ENCODE results near the gene CLTCL1.

The CLTCL1 gene

DNA sequence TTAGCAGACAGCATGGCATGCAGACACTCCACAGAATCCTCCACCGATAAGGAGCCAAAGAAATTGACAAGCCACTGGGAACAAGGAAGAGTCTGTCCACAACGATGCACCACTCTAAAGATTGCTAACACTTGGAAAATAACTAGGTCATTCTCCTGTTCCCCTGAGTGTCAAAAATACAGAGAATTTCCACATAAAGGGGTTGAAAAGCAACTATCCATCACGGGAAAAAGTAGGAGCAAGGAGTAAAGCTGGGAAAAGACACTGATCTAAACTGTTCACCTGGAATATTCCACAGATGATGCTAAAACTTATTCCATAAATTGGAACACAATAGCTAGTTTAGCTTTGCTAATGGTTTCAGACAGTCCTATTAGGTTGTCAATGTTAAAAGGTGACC is 66.0 kb downstream of the CLTCL1 start:
- intact Hi-C loops (cut with DNase I), result no loop called here
- DNase-seq, result no peak

DNA sequence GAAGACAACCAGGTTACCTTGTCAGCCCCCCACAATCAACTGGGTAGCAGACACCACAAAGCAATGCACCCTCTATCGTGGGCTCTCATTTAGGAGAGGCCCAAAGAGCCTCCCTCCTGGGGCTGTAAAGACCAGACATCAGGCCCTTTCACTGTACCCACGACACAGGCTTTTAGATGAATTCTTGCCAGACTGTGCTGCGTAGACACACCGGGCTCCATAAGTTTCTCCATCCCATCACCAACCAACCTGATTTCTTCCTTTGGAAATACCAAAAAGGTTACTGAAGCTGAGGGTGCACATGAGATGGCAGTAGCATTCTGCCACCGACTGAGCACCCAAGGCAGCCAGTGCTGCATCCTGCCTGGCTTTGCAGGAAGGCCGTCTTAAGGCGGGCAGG is 66.5 kb downstream of the CLTCL1 start:
- intact Hi-C loops (cut with DNase I), result no loop called here
- no peak for DNase-seq

DNA sequence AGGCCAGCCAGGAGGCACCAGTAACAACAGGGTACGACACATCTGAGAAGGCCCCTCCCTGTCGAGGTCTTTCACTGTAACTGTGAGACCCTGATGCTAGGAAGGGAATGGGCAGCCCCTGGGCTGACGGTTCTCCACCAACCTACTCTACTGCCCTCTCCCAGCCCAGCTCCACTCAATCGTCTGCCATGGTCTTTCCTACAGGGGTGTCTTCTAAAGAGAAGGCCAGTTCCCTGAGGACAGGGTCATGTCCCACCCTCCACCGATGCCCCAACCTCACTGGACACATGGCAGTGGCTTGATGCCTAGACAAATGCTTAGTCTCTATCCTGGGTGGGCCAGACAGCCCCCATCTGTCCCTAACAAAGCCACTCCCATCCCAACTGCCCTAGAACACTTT is 67.0 kb downstream of the CLTCL1 start:
- DNase-seq, result no peak
- intact Hi-C loops (cut with DNase I), result no loop called here

DNA sequence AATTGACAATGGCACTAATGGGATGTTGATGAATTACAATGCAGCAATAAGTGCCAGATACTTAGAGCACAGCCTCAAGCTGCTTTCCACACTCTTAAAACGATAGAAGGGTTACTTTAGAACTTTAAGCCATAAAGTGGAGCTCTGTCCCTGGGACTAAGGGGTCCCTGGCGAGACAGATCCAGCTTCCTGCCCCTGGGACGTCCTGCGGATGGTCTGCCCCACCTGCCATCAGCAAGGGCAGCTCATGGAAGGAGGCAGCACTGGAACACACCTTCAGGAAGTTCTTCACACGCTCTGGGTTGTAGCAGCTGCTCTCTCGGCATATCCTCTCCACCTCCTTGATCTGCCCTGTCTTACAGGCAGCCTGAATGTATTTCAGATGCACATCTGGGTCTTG is 67.9 kb downstream of the CLTCL1 start:
- intact Hi-C loops (cut with DNase I), result no loop called here
- no peak for DNase-seq

DNA sequence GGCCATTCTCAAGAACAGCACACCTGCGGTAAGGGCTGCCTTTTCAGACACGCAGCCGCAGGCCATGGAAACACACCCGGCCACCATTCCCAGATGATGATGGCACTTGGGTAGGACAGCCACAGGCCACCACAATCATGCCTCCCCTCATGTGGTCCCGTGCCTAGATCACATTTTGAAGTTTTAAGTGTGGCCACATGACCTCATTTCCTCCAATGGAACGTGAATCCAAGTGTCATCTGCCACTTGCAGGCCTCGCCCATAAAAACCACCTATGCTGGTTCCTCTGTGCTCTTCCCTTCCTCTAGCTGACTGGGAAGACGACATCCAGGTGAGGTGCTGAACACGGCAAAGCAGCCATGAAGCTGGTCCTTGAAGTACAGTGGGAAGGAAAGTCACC is 68.4 kb downstream of the CLTCL1 start:
- DNase-seq, result no peak
- intact Hi-C loops (cut with DNase I), result no loop called here

DNA sequence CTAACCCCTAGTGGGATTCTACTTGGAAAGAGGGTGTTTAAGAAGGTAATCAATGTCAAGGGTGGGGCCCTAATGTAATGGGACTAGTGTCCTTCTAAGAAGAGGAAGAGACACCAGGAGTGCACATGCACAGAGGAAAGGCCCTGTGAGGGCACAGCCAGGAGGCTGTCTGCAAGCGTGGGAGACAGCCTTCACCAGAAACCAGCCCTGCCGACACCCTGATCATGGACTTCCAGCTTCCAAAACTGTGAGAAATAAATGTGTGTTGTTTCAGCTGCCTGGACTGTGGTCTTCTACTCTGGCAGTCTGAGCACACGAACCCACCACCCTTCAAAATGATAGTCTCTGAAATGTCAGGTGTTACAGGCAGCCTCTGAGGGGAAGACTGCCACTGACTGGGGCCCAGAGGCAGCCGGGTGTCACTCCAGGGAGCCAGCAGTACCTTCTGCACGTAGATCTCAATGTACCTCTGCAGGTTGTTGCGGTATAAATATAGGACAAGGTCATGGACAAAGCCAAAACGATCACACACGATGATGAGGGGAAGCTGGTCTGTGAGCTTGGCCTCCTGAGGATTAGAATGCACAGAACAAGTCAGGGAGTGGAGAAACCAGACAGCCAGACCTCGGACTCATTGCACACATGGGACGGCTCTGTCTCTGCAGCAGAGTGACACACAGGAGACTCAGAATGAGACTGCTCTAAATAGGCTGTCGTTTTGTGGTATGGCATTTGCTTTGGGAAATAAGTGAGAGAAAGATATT is 69.1 kb downstream of the CLTCL1 start:
- no peak for DNase-seq
- intact Hi-C loops (cut with DNase I), result no loop called here

DNA sequence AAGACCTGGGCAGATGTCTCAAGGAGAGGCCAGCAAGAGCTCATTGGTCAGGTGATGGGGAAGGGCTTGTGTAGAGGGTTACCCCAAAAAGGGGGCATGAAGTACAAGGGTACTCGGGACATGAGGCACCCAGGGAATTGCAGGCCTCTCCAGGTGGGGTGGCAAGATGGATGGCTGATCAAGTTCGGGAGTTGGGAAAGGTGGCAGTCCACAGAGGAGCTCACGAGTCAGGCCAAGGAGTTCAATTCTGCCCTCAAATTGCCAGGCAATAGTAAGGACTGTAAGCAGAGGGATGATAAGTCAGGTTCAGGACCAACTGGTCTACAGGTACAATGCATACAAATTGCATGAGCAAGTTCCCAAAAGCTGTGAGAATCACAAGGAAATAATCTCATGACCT is 70.7 kb downstream of the CLTCL1 start:
- intact Hi-C loops (cut with DNase I), result no loop called here
- no peak for DNase-seq

DNA sequence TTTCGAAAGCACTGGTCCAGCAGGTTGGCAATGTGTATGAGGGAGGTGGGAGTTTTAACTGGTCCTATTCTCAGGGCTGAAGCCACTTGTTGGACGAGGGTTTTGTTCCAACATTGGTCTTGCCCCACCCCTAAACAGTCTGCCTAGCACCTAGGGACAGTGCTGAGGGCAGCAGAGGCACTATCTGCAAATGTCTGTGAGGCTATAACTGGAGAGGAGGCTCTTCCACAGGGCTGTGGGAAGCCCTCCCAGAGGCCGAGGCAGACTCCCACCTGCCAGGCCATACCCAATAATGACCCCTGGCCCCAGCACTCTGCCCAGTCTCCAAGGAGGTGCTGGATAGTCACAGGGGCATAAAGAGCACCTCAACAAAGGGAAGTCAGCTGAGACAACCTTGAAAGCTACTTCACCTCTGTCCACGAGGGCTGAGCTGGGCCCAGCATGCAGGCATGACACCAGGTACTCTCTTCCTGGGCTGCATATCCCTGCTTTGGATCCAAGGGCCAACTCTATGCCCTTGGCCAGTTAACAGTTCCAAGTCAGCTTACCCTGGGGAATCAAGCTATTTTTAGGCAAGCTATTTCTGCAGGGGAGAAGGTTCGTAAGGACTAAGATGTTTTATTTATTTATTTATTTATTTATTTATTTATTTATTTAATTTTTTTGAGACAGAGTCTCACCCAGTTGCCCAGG is 72.8 kb downstream of the CLTCL1 start:
- no peak for DNase-seq

DNA sequence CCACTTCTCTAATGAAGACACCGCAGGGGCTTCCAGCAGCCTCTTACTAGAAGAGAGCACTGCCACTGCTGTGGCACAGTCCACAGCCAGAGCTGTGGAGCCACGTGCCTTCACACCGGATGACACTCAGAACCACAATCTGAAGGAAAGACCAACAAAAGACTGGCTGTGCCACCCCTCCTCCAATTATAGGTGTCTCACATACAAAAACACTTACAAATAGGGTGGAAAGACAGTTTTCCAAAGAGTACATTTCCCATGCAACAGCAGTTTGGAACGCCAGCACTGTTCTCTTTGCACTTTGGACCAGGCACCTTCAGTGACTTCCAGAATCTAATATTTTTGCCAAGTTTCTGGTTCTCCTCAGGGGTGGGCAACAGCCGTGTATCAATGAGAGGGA is 74.9 kb downstream of the CLTCL1 start:
- intact Hi-C loops (cut with DNase I), result no loop called here
- no peak for DNase-seq

More for the DNA sequence above, 72.8 kb downstream of the CLTCL1 start:
- intact Hi-C loops (cut with DNase I), result no loop called here

DNA sequence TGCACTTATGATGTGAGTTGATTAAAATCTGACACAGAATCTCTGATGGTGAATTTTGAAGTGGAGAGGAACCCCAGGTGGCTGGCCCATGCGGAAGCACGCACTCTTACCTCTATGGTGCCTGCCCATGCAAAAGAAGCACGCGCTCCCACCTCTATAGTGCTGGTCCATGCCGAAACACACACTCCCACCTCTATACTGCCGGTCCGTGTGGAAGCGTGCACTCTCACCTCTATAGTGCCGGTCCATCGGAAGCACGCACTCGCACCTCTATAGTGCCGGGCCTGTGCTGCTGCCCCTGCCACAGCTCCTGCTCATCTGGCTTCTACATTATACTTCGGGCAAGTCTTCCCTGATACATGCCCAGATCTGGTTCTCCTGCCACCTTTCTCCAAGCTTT is 76.2 kb downstream of the CLTCL1 start:
- intact Hi-C loops (cut with DNase I), result no loop called here
- DNase-seq, result no peak

DNA sequence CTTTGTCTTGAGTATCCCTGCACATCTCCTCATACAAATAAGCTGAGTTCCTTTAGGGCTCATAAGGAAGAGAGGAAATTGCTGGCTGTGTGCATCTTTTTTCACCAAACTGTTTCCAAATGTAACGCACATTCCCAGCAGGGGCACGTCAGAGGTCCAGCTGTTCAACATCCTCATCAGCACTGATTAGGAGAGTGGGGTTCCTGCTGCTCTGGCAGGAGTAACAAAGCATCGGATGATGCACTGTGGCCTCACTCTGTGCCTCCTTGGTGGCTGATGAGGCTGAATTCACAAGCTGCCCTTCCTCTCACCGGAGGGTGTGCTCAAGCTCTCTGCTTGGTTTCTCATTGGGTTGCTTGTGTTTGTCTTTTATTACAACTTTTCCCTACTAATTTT is 77.4 kb downstream of the CLTCL1 start:
- intact Hi-C loops (cut with DNase I), result no loop called here
- peak in 1 of 42 donors; percentile 6 for DNase-seq

DNA sequence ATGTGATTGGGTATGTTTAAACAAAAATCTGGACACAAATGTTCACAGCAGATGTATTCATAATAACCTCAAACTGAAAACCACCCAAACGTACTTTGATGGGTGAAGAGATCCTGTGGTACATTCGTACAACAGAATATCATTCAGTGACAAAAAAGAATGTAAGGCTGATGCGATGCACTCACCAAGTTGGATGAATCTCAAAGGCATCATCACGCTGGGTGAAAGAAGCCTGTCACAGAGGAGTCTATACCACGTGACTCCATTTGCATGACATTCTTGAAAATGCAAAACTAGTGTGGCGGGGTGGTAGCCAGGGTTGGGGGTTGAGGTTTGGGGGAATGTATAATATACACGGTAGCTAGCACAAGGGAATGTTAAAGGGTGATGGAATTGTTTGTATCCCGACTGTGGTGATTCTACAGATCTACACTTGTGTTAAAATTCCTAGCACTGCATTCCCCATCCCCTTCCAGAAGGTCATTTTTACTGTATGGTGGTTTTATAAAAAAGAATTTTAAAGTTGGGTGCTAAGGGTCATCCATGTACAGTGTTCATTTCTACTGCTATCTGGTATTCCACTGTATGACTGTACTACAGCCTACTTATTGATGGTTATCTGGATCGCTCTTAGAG is 78.0 kb downstream of the CLTCL1 start:
- DNase-seq, result peak in 22 of 42 donors; percentile 8 to 75 (median 36)
- intact Hi-C loops (cut with DNase I), result no loop called here

DNA sequence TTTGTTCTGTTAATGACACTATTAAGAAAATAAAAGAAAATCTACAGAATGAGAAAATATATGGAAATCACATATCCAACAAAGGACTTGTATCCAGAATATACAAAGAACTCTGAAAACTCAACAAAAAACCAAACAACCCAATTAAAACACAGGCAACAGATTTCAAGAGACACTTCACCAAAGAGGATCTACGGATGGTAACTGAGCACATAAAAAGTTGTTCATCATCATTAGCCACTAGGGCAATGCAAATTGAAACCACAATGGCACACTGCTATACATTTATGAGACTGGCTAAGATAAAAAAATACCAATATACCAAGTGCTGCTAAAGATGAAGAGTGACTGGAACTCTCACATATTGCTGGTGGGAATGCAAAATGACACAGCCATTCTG is 78.5 kb downstream of the CLTCL1 start:
- intact Hi-C loops (cut with DNase I), result no loop called here
- no peak for DNase-seq

DNA sequence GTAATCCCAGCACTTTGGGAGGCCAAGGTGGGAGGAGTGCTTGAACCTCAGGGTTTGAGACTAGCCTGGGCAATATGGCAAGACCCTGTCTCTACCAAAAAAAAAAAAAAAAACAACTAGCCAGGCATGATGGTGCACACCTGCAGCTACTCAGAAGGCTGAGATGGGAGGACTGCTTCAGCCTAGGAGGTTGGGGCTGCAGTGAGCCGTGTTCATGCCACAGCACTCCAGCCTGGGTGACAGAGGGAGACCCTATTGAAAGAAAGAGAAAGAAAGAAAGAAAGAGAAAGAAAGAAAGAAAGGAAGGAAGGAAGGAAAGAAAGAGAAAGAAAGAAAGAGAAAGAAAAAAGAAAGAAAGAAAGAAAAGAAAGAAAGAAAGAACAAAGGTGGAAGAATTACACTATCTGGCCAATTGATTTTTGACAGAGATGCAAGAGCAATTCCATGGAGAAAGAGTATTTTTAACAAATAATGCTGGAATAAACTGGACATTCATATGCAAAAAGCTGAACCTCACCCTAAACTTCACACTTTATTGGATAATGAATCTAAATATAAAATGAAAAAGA is 79.1 kb downstream of the CLTCL1 start:
- intact Hi-C loops (cut with DNase I), result no loop called here

DNA sequence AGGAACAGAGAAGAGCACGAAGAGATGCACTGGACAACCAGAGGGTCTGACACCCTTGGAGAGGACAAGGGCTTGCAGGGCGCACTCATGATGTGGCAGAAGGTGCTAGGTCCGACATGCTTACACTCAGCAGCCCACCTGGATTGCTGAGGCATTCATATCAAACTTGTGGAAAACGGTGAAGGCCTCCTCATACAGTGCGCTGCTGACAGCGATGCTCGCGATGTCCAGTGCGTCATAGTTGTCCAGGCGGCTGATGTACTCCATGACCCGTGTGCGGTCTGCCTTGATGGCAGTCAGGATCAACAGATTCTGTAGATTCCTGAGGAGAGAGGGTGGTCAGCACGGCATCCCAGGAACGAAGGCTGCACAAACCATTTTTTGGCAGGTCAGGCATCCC is 81.3 kb downstream of the CLTCL1 start:
- DNase-seq, result peak in 1 of 42 donors; percentile 18
- intact Hi-C loops (cut with DNase I), result no loop called here

More for the DNA sequence above, 79.1 kb downstream of the CLTCL1 start:
- DNase-seq, result no peak

DNA sequence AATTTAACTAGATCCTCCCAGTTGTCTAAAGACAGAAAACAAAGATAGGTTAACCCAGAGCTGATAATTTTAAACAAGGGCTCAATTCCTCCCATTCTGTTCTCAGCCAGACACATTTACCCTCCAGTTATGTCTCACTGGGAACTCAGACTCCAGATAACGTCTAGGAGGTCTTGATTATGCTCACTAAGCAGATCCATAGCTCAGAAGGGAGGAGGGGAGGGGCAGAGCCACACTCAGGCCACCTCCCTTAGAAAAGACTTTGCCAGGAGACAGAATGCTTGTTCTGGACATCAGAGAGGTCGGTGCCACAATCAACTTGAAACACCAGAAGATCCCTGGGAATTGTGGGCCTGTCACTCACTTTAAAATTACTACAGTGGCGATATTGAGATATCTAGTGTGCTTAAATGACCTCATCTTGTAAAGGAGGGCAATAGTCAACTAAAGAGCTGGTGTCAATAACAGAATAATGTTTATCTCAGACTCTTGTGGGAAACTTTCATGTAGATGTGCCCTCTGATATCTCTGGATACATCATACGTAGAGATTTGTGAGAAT is 83.2 kb downstream of the CLTCL1 start:
- intact Hi-C loops (cut with DNase I), result no loop called here
- no peak for DNase-seq

DNA sequence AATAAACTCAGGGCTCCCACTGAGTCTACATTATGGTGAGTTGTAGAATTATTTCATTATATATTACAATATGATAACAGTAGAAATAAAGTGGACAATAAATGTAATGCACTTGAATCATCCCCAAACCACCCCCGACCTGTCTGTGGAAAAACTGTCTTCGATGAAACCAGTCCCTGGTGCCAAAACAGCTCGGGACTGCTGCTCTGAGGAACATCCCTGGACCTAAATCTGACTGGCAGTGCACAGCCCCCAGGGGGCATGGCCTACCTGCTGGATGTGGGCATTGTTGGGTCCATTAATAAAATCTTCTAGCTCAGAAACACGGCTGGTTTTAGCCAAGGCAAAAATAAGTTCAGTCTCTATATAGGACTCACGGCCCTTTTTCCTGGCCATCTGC is 83.6 kb downstream of the CLTCL1 start:
- intact Hi-C loops (cut with DNase I), result no loop called here
- no peak for DNase-seq

DNA sequence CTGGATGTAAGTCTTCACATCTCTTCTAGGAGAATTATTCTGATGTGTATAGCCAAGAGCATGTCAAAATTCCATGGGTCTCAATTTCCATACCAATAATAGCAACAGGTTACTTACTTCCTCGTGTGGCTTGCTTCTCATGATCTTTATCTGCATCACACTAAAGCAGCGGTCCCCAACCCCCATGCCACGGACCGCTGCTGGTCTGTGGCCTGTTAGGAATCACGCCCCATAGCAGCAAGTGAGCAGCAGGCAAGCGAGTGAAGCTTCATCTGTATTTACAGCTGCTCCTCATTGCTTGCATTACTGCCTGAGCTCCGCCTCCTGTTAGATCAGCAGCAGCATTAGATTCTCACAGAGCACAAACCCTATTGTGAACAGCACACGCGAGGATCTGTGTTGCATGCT is 84.1 kb downstream of the CLTCL1 start:
- DNase-seq, result peak in 6 of 42 donors; percentile 8 to 57 (median 14)
- intact Hi-C loops (cut with DNase I), result no loop called here

DNA sequence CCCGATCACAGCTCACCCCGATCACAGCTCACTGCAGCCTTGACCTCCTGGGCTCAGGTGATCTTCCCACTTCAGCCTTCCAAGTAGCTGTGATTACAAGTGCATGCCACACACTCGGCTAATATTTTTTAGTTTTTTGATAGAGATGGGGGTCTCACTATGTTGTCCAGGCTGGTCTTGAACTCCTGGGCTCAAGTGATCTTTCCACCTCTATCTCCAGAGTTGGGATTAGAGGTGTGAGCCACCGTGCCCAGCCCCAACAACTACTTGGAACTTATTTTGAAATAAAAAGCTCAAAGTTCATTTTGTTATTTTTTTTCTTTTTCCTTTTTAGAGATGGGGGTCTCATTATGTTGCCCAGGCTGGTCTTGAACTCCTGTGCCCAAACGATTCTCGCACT is 85.2 kb downstream of the CLTCL1 start:
- no peak for DNase-seq
- intact Hi-C loops (cut with DNase I), result no loop called here

DNA sequence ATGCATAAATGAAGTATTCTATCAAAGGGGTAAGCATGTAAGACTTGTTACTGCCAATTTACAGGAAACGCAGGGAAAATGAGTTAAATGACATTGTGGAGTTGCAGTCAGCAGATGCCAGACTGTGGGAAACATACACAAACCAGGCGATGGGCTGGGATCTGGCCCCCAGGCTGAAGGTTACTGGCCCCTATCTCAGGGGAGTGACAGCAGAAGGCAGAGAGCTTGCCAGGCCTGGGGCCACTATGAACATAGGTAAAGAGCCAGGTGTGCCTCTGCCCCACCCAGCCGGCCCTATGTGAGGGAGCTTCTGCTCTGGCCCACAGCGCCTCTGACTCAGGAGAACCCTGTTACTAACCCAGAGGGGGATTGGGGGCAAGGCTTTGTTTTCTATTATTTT is 86.9 kb downstream of the CLTCL1 start:
- no peak for DNase-seq
- intact Hi-C loops (cut with DNase I), result no loop called here
